Measurements from ENCODE around the gene MOV10L1. TPM values are rescaled to one million over a fixed set of nuclear protein-coding genes. Genes with fewer than 3 reads are reported as not detected.

The MOV10L1 gene
- total and polyA plus RNA-seq, 11 donors: 0.06 to 0.63 (median 0.13) TPM; not detected in 6

DNA sequence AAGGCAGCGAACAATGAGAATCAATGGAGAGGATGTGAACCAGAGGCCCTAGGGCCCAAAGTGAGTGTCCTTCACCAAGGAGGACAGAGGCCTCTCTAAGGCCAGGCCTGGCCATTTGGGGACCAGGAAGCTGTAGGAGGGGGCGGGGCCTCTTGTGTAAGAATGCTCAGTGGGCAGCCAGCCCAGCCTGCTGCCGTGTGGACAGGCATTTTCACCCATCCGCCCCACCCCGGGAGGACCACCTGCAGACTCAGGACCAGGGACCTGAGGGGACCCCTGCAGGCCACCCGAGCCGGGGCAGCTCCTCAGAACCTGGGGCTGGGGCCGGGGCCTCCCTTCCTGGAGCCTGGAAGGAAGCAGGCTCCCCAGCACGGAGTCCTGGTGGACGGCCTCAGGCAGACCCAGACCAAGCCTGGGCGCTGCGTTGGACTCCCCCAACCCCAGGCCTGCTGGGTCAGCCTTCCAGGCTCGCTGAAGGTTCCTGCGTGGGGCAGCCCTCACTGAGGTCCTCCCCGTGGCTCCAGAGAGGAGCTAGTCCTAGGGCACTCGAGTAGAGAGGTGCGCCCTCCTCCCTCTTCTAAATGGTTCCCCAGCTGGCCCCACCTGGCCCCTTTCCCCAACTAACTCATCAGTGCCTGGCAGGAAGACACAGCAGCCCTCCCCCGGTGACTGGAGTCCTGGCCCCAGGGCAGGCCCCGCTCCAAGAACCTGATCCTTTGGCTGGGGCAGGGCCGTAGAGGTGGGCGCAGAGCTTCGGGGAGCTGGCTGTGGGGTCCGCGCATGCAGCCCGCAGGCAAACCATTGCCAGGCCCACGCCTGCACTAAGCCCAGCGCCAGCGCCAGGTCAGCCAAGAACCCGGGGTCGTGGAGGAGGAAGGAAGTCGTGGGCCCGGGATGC, 94.4 kb downstream of the MOV10L1 start:
- Histone ChIP-seq H3K9me3 (no peaks in the 10 kb centered on the region), H3K27ac (peak overlapping the region in 10 of 12 donors; percentile 28 to 76 (median 53)), H3K4me1 (peaks cover 3 to 54% (median 36%) of the 10 kb centered on the region in 12 donors), H3K36me3 (no peaks in the 10 kb centered on the region), H3K4me3 (peak overlapping the region in 11 of 12 donors; percentile 47 to 79 (median 59)), H3K27me3 (peaks cover 0 to 8% (median 0%) of the 10 kb centered on the region in 9 donors)
- TF ChIP-seq POLR2A (IDR thresholded peaks at IDR 0.05): no peak
- TF ChIP-seq CTCF (IDR thresholded peaks at IDR 0.05): peak in 1 of 12 donors; percentile 9
- peak; percentile 76 to 89 (median 80) for DNase-seq
- 43 to 53% (median 47%) methylated on average over 21 to 32 of the region's 32 CpGs for WGBS, 4 donors
- peak in 3 of 4 donors; percentile 38 to 65 (median 52) for ATAC-seq
- intact Hi-C loops (cut with DNase I): loop anchor here in 2 of 10 donors (10.0 kb wide), 2 partner anchors 249 to 259 kb away; no protein-coding TSS in a partner anchor

DNA sequence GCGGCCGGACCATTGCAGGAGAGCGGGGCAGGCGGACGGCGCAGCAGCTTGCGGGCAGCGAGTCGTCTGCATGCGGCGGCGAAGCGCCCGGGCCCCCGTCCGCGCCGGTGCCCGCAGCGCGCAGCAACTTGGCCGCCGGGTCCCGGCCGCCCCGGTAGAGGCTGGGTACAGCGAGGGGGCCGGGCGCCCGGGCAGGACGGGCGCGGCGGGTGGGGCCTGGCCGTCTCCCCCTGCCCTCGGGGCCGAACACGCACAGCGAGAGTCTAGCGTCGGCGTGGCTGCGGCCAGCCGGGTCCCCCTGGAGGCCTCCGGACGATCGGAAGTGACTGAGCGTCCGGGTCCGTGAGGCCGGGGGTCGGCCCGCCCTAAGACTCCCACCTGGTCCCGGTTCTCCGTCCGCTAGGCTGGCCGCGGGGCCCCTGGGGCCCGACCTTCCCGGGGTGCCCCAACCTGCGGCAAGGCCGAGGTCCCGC, 95.1 kb downstream of the MOV10L1 start:
- peaks cover 8 to 61% (median 43%) of the 10 kb centered on the region in 12 donors for H3K4me1 ChIP-seq
- intact Hi-C loops (cut with DNase I): loop anchor here in 2 of 10 donors (10.0 kb wide), 2 partner anchors 250 to 260 kb away; no protein-coding TSS in a partner anchor
- no peaks in the 10 kb centered on the region for H3K36me3 ChIP-seq
- TF ChIP-seq POLR2A (IDR thresholded peaks at IDR 0.05) (no peak), CTCF (IDR thresholded peaks at IDR 0.05) (no peak)
- no peaks in the 10 kb centered on the region for H3K9me3 ChIP-seq
- peak overlapping the region in 10 of 12 donors; percentile 2 to 76 (median 56) for H3K27ac ChIP-seq
- 21 to 36% (median 24%) methylated on average over 26 to 63 of the region's 63 CpGs; no CpG with 5 or more reads in 1 of the 4 donors for WGBS, 4 donors
- H3K4me3 ChIP-seq: peak overlapping the region; percentile 47 to 79 (median 58)
- peak in 2 of 4 donors; percentile 0 to 6 for ATAC-seq
- peaks cover 0 to 4% (median 0%) of the 10 kb centered on the region in 9 donors for H3K27me3 ChIP-seq
- DNase-seq: peak in 1 of 5 donors; percentile 35

- no peaks in the 10 kb centered on the region for H3K9me3 ChIP-seq
- ATAC-seq (peak; percentile 77 to 83 (median 80)), DNase-seq (peak; percentile 91 to 95 (median 93))
- WGBS, 4 donors: 2 to 20% (median 2%) methylated on average over 2 to 90 of the region's 90 CpGs
- no peaks in the 10 kb centered on the region for H3K36me3 ChIP-seq
- peaks cover 8 to 67% (median 48%) of the 10 kb centered on the region in 12 donors for H3K4me1 ChIP-seq
- peak within 1 kb of the TSS in 11 of 12 donors; percentile 44 to 81 (median 68) for H3K27ac ChIP-seq
- no peaks in the 10 kb centered on the region for H3K27me3 ChIP-seq
- intact Hi-C loops (cut with DNase I): loop anchor here in 2 of 10 donors (10.0 kb wide), 2 partner anchors 251 to 261 kb away; no protein-coding TSS in a partner anchor
- H3K4me3 ChIP-seq: peak within 1 kb of the TSS; percentile 47 to 80 (median 68)
- no peak for TF ChIP-seq POLR2A (IDR thresholded peaks at IDR 0.05)
- no peak for TF ChIP-seq CTCF (IDR thresholded peaks at IDR 0.05)
Measured at GRCh38 chr22:50185375-50186087, 95.7 kb downstream of the MOV10L1 start, which contains the start of gene TRABD. Gene TRABD (plus strand): TSS chr22:50185913. CDS start chr22:50193061, 7,148 bp downstream.

Measured in heart left ventricle (tissue), 16 donors.